Astrocyte (in vitro differentiated cells and primary cell): ENCODE measurements around the gene SLCO4A1. TPM values are rescaled to one million over a fixed set of nuclear protein-coding genes. Genes with fewer than 3 reads are reported as not detected.

ENCODE experiments used
- DNase-seq: peaks from one replicate; pipeline ENCODE4 v3.0.0-alpha.2; 2010; ENCODE audit warnings: low read depth
- FAIRE-seq: peaks from 2 replicates; lab custom pipeline; 2011; peaks lifted over from hg19 to GRCh38; lab: Jason Lieb, UNC
- H2AFZ ChIP-seq: 2 replicates; pipeline ENCODE4 v1.6.0; 2012; ENCODE audit warnings: low read depth, low read length, inconsistent platforms
- H3K27ac ChIP-seq: 2 replicates; pipeline ENCODE4 v1.5.1; 2011; ENCODE audit warnings: low read depth, low read length, inconsistent platforms
- H3K27me3 ChIP-seq: 2 replicates; pipeline ENCODE4 v1.6.0; 2011; ENCODE audit warnings: low read length, inconsistent platforms; ENCODE audit not compliant: insufficient read depth
- H3K36me3 ChIP-seq: 2 replicates; pipeline ENCODE4 v1.5.1; 2011; ENCODE audit warnings: low read length, inconsistent platforms; ENCODE audit not compliant: insufficient read depth
- H3K4me1 ChIP-seq: 2 replicates; pipeline ENCODE4 v1.5.1; 2011; ENCODE audit warnings: low read length, inconsistent platforms; ENCODE audit not compliant: insufficient read depth
- H3K4me2 ChIP-seq: 2 replicates; pipeline ENCODE4 v1.6.0; 2012; ENCODE audit warnings: low read length, inconsistent platforms
- H3K4me3 ChIP-seq: 2 replicates; pipeline ENCODE4 v1.5.1; 2011; ENCODE audit warnings: low read depth, mild to moderate bottlenecking, low read length, inconsistent platforms; ENCODE audit not compliant: insufficient read depth
- H3K79me2 ChIP-seq: 2 replicates; pipeline ENCODE4 v1.6.0; 2012; ENCODE audit warnings: mild to moderate bottlenecking, low read length, inconsistent platforms; ENCODE audit not compliant: insufficient read depth
- H3K9ac ChIP-seq: 2 replicates; pipeline ENCODE4 v1.6.0; 2012; ENCODE audit warnings: mild to moderate bottlenecking, low read length, inconsistent platforms
- H3K9me3 ChIP-seq: 2 replicates; pipeline ENCODE4 v1.5.1; 2012; ENCODE audit warnings: low read depth, mild to moderate bottlenecking, low read length, inconsistent platforms; ENCODE audit not compliant: insufficient read depth
- H4K20me1 ChIP-seq: 2 replicates; pipeline ENCODE4 v1.6.0; 2012; ENCODE audit warnings: low read length, inconsistent platforms; ENCODE audit not compliant: insufficient read depth
- H3K27ac Mint-ChIP-seq: one replicate; pipeline ENCODE4 v1.8.0; 2021; ENCODE audit warnings: mild to moderate bottlenecking, mixed read lengths; ENCODE audit not compliant: unreplicated experiment
- H3K27me3 Mint-ChIP-seq: one replicate; pipeline ENCODE4 v1.8.0; 2021; ENCODE audit warnings: low read depth, mixed read lengths; ENCODE audit not compliant: unreplicated experiment
- H3K36me3 Mint-ChIP-seq: one replicate; pipeline ENCODE4 v1.8.0; 2021; ENCODE audit warnings: low read depth, mixed read lengths; ENCODE audit not compliant: unreplicated experiment
- H3K4me1 Mint-ChIP-seq: one replicate; pipeline ENCODE4 v1.8.0; 2021; ENCODE audit warnings: low read depth, mixed read lengths; ENCODE audit not compliant: unreplicated experiment
- H3K4me3 Mint-ChIP-seq: one replicate; pipeline ENCODE4 v1.8.0; 2021; ENCODE audit warnings: mild to moderate bottlenecking, moderate library complexity, mixed read lengths; ENCODE audit not compliant: unreplicated experiment
- H3K9me3 Mint-ChIP-seq: one replicate; pipeline ENCODE4 v1.8.0; 2021; ENCODE audit warnings: mild to moderate bottlenecking, mixed read lengths; ENCODE audit not compliant: unreplicated experiment
- CTCF ChIP-seq: IDR thresholded peaks from 2 replicates; pipeline ENCODE4 v1.5.1; 2011; ENCODE audit warnings: low read depth, mild to moderate bottlenecking, inconsistent platforms, low read length, moderate library complexity; ENCODE audit not compliant: insufficient read depth
- EZH2 ChIP-seq: IDR thresholded peaks from 2 replicates; pipeline ENCODE4 v1.6.1; 2012; ENCODE audit warnings: mild to moderate bottlenecking, low read length, inconsistent platforms; ENCODE audit not compliant: insufficient read depth
- total RNA-seq: library from RNA; stranded (reverse); gene quantifications from 2 replicates; pipeline ENCODE4 v1.2.1, GENCODE V29; 2021

Gene SLCO4A1
- total RNA-seq, 1 donor from 2014 or later, result 0.43 TPM

GRCh38 chr20:62633598-62634329 lies 8.5 kb upstream of the SLCO4A1 start:
- Mint-ChIP-seq H3K9me3 (no peaks in the 10 kb centered on the region), H3K4me3 (no peak overlapping the region), H3K36me3 (no peaks in the 10 kb centered on the region), H3K27me3 (peaks cover 61% of the 10 kb centered on the region), H3K4me1 (peaks cover 2% of the 10 kb centered on the region), H3K27ac (no peak overlapping the region)
- H3K9ac ChIP-seq, result no peak overlapping the region
- peaks cover under 1% of the 10 kb centered on the region for H3K4me1 ChIP-seq
- FAIRE-seq, result no peak
- no peak for DNase-seq
- no peak overlapping the region for H3K4me2 ChIP-seq
- H3K9me3 ChIP-seq, result no peaks in the 10 kb centered on the region
- peaks cover 24% of the 10 kb centered on the region for H3K27me3 ChIP-seq
- H4K20me1 ChIP-seq, result no peaks in the 10 kb centered on the region
- H3K36me3 ChIP-seq, result no peaks in the 10 kb centered on the region
- no peak overlapping the region for H2AFZ ChIP-seq
- H3K79me2 ChIP-seq, result no peaks in the 10 kb centered on the region
- no peak for TF ChIP-seq EZH2
- H3K27ac ChIP-seq, result no peak overlapping the region
- no peak overlapping the region for H3K4me3 ChIP-seq

- no peaks in the 10 kb centered on the region for H3K9me3 Mint-ChIP-seq
- Histone ChIP-seq H3K79me2 (no peaks in the 10 kb centered on the region), H3K4me2 (no peak overlapping the region), H3K27ac (no peak overlapping the region), H4K20me1 (no peaks in the 10 kb centered on the region), H3K36me3 (no peaks in the 10 kb centered on the region), H3K9ac (no peak overlapping the region), H3K4me3 (no peak overlapping the region), H3K27me3 (peaks cover 29% of the 10 kb centered on the region), H3K4me1 (no peaks in the 10 kb centered on the region), H2AFZ (no peak overlapping the region), H3K9me3 (no peaks in the 10 kb centered on the region)
- H3K4me1 Mint-ChIP-seq, result peaks cover 2% of the 10 kb centered on the region
- peaks cover 65% of the 10 kb centered on the region for H3K27me3 Mint-ChIP-seq
- no peak for TF ChIP-seq CTCF
- TF ChIP-seq EZH2, result no peak
- no peak overlapping the region for H3K4me3 Mint-ChIP-seq
- DNase-seq (no peak), FAIRE-seq (no peak)
- H3K36me3 Mint-ChIP-seq, result no peaks in the 10 kb centered on the region
- H3K27ac Mint-ChIP-seq, result no peak overlapping the region
These were observed 7.9 kb upstream of the SLCO4A1 start for GRCh38 chr20:62634330-62634967.

GRCh38 chr20:62635232-62635631 lies 7.1 kb upstream of the SLCO4A1 start:
- H3K36me3 ChIP-seq, result no peaks in the 10 kb centered on the region
- H3K79me2 ChIP-seq, result no peaks in the 10 kb centered on the region
- DNase-seq, result no peak
- H2AFZ ChIP-seq, result no peak overlapping the region
- no peak for TF ChIP-seq EZH2
- no peak for TF ChIP-seq CTCF
- Mint-ChIP-seq H3K4me3 (no peak overlapping the region), H3K27ac (no peak overlapping the region), H3K9me3 (no peaks in the 10 kb centered on the region), H3K27me3 (peaks cover 66% of the 10 kb centered on the region), H3K36me3 (no peaks in the 10 kb centered on the region), H3K4me1 (peaks cover 2% of the 10 kb centered on the region)
- no peak overlapping the region for H3K9ac ChIP-seq
- H3K27ac ChIP-seq, result no peak overlapping the region
- no peak overlapping the region for H3K4me3 ChIP-seq
- H4K20me1 ChIP-seq, result no peaks in the 10 kb centered on the region
- no peaks in the 10 kb centered on the region for H3K4me1 ChIP-seq
- H3K4me2 ChIP-seq, result no peak overlapping the region
- no peak for FAIRE-seq
- peaks cover 34% of the 10 kb centered on the region for H3K27me3 ChIP-seq
- H3K9me3 ChIP-seq, result no peaks in the 10 kb centered on the region
